Measurements from ENCODE around the gene FMN1.

DNA sequence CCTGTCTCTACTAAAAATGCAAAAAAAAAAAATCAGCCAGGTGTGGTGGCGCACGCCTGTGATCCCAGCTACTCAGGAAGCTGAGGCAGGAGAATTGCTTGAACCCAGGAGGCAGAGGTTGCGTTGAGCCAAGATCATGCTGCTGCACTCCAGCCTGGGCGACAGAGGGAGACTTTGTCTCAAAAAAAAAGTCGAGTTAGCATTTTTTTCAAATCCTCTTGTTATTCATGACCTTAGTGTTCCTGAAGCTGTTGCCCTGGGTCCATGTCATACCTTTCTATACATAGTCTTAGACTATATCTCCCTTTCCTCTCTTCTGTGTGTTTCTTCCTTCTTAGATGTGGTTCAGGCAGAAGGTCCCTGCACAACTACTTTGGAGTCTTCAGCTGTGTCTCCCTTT lies 6.4 kb downstream of the FMN1 start:
- TF ChIP-seq, protein P1, sequence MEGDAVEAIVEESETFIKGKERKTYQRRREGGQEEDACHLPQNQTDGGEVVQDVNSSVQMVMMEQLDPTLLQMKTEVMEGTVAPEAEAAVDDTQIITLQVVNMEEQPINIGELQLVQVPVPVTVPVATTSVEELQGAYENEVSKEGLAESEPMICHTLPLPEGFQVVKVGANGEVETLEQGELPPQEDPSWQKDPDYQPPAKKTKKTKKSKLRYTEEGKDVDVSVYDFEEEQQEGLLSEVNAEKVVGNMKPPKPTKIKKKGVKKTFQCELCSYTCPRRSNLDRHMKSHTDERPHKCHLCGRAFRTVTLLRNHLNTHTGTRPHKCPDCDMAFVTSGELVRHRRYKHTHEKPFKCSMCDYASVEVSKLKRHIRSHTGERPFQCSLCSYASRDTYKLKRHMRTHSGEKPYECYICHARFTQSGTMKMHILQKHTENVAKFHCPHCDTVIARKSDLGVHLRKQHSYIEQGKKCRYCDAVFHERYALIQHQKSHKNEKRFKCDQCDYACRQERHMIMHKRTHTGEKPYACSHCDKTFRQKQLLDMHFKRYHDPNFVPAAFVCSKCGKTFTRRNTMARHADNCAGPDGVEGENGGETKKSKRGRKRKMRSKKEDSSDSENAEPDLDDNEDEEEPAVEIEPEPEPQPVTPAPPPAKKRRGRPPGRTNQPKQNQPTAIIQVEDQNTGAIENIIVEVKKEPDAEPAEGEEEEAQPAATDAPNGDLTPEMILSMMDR (IDR thresholded peaks at IDR 0.05 in 4 of 5, conservative IDR thresholded peaks at IDR 0.05 in 1 of 5) = no peak
- TF ChIP-seq POLR2A (IDR thresholded peaks at IDR 0.05) = no peak

All from gastrocnemius medialis (tissue), 4 donors.